Epithelial cell of esophagus (primary cell): ENCODE results near the gene ARNT2.

Source experiments
- DNase-seq: peaks from one replicate; pipeline ENCODE4 v3.0.0; 2010; ENCODE audit warnings: low read depth
- H3K4me3 ChIP-seq: 2 replicates; pipeline ENCODE4 v1.5.1; 2011; ENCODE audit warnings: mild to moderate bottlenecking, low read length, control low read depth
- TF ChIP-seq, protein P1 (sequence below): IDR thresholded peaks from 2 replicates; pipeline ENCODE4 v1.5.1; 2011; ENCODE audit warnings: low read depth, mild to moderate bottlenecking, low read length, control low read depth, inconsistent platforms; ENCODE audit not compliant: insufficient read depth; ENCODE audit errors: missing control alignments

ARNT2 gene

DNA sequence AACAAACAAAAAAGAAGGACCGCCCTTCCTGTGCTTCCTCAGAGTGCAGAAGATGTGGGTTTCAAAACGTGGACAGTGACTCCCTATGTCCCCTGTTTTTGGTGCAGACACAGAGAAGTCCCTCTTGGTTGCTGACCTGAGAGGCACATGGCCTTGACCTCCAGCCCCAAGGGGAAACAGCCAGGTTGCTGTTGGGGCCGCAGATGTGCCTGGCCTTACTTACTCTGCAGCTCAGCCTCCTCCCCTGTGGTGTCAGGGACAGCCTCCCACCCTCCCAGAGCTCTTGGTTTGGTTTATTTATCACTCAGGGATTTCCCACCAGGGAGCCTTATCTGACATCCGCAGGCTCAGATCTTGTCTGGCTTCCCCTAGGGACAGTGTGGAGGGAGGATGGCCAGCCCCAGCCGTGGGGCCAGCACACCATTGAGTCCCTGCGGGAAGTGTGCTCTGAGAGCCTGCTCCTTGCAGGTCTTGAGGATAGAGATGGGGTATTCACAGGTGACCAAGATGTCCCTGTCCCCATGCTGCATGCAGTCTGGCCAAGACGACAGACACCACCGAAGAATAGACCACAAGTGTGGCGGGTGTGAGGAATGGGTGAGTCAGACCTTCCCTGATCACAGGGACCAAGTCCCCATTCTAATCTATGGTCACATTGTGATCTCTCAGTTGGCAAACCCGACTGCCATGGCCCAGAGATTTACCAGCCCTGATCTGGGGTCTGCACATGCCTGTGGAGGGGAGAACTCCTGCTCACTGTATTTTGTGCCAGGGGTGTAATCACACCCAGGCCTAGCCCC is 156.6 kb downstream of the ARNT2 start:
- no peak overlapping the region for H3K4me3 ChIP-seq
- TF ChIP-seq, protein P1, sequence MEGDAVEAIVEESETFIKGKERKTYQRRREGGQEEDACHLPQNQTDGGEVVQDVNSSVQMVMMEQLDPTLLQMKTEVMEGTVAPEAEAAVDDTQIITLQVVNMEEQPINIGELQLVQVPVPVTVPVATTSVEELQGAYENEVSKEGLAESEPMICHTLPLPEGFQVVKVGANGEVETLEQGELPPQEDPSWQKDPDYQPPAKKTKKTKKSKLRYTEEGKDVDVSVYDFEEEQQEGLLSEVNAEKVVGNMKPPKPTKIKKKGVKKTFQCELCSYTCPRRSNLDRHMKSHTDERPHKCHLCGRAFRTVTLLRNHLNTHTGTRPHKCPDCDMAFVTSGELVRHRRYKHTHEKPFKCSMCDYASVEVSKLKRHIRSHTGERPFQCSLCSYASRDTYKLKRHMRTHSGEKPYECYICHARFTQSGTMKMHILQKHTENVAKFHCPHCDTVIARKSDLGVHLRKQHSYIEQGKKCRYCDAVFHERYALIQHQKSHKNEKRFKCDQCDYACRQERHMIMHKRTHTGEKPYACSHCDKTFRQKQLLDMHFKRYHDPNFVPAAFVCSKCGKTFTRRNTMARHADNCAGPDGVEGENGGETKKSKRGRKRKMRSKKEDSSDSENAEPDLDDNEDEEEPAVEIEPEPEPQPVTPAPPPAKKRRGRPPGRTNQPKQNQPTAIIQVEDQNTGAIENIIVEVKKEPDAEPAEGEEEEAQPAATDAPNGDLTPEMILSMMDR = no peak
- DNase-seq = no peak

DNA sequence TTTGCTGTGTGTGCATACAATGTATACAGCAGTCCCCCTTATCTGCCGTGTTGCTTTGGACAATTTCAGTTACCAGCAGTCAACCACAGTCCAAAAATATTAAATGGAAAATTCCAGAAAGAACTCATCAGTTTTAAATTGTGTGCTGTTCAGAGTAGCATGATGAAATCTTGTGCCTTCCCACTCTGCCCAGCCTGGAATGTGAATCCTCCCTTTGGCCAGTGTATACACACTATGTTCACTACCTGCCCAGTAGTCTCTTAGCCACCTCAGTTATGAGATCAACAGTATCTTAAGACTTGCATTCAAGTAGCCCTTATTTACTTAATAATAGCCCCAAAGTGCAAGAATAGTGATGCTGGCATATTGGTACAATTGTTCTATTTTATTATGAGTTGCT is 157.3 kb downstream of the ARNT2 start:
- no peak for DNase-seq
- no peak overlapping the region for H3K4me3 ChIP-seq
- TF ChIP-seq, protein P1 = no peak

DNA sequence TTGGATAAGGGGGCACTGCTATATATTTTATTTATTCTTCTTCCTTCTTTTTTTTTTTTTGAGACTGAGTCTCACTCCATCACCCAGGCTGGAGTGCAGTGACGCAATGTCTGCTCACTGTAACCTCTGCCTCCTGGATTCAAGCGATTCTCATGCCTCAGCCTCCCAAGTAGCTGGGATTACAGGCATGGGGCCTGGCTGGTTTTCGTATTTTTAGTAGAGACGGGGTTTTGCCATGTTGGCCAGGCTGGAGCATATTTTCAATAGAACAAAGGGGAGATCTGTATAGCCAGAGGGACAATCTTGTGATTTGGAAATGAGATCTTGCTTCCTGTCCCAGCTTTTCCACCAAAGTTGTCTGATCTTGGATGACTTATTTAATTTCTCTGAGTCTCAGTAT is 157.9 kb downstream of the ARNT2 start:
- TF ChIP-seq, protein P1 = no peak
- DNase-seq = no peak
- no peak overlapping the region for H3K4me3 ChIP-seq

DNA sequence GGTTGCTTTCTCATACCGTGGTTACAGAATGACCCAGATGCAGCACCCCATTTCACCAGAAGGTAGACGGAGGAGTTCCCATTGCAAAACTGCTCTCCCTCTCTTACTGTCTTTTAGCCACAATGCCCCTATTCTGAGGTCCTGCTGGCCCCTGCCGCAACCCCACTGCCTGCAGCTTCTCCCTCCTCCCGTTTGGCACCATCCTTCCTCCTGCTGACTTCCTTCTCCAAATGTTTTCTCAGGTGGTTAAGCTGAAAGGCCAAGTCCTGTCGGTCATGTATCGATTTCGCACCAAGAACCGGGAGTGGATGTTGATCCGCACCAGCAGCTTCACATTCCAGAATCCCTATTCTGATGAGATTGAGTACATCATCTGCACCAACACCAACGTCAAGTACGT is 158.7 kb downstream of the ARNT2 start:
- no peak for DNase-seq
- TF ChIP-seq, protein P1 = no peak
- H3K4me3 ChIP-seq = no peak overlapping the region

DNA sequence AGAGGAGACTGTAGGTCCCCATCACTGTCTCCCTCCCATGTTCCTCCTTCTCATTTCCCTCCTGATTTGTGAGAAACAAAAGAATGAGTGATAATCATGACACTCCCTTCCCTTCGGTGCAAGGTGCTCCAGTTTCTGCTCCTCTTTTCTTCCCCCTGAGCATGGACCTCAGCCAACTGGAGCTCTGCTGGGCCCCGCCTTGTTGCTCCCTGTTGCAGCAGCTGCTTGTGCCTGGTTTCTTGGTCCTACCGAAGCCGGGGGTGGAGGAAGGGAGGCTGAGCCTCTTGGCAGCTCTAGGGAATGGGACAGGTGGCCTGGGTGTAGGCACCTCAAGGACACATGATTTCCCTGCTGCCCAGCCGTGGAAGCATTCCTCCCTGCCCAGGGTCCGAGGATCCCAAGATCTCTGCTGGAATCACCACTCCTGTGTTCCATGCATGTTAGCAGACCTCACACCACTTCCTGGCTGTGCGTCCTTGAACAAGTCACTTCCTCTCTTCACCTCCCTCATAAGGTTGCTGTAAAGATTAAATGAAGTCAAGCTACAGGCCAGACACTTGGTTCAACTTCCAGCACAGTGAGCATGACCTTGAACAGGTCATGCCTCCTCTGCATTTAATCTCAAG is 159.3 kb downstream of the ARNT2 start:
- DNase-seq = no peak
- H3K4me3 ChIP-seq = no peak overlapping the region
- TF ChIP-seq, protein P1 = no peak

DNA sequence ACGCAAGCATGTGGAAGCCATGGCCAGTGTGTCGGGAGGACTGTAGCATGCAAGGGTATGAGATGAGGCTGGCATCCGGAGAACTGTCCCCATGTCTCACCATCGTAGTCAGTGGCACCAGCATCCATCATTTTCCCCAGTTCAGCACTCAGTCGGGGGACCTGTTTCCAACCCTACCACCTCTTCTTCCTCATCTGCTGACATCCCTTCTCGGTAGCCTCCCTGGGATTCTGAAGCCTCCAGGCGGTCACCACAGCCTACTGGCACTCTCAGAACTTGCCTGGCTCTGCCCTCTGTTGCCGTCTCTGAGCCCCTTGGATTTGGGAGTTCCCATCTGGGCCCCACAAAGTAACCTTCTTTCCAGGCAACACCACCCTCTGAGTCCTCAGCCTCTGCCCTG is 159.9 kb downstream of the ARNT2 start:
- TF ChIP-seq, protein P1 = no peak
- no peak for DNase-seq
- H3K4me3 ChIP-seq = no peak overlapping the region
